ENCODE results near the gene SHISA6. TPM values are rescaled to one million over a fixed set of nuclear protein-coding genes. Genes with fewer than 3 reads are reported as not detected.

The SHISA6 gene
- polyA plus RNA-seq, 1 donor (not counting 4 experiments of a cell fraction or from before 2014, with no cell fraction given): 2.2 TPM

DNA sequence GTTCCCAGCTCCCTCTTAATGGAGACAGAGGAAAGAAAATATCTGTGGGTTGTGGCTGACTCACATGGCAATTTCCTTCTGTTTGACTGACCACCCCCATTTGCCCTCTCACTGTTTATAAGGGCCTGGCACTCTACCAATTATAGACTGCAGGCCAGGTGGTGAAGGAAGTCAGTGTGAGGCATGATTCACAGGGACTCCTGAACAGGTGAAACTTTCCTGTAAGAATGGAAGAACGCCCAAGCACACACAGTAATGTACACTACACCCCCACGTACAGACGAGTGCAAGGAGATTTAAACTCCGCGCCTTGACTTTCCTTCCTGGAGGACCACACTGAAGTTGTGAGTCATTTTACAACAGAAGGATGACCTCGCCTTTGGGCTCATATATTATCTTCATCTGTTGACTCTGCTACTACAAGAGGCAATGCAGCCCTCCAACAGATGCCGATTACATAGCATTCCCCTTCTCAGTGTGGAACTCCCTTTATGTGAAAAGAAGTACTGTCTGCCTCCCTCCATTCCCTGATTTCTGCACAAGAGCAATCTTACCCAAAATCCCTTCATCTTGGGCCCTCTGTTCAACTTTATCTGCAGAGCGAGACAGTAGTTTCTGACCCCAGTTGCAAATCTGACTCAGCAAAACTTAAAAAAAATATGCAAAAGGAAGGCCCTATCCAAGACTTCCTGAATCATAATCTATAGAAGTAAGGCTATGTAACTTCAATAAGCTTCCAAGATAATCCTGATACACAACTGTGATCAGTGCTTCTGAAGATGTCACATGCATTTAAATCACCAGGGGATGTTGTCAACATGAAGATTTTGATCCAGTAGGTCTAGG, 163.6 kb downstream of the SHISA6 start:
- Histone ChIP-seq H3K4me3 (ENCODE audit: control insufficient read depth in 2 of 3, extremely low read depth in 1 of 3, insufficient read depth in 2 of 3, low read depth in 1 of 3, low read length in 3 of 3) (no peak overlapping the region), H3K79me2 (ENCODE audit: control insufficient read depth, insufficient read depth, low read length) (no peaks in the 10 kb centered on the region), H3K36me3 (ENCODE audit: control insufficient read depth in 2 of 2, extremely low read depth in 1 of 2, insufficient read depth in 2 of 2, low read length in 2 of 2) (no peaks in the 10 kb centered on the region), H4K20me1 (ENCODE audit: control insufficient read depth, extremely low read depth, insufficient read depth, low read length) (no peaks in the 10 kb centered on the region), H3K4me2 (ENCODE audit: control insufficient read depth, extremely low read depth, insufficient read depth, low read depth, low read length) (no peak overlapping the region), H3K27me3 (ENCODE audit: control insufficient read depth, extremely low read depth, insufficient read depth, low read length) (no peaks in the 10 kb centered on the region), H3K4me1 (ENCODE audit: control insufficient read depth, extremely low read depth, insufficient read depth, low read length) (no peaks in the 10 kb centered on the region), H2AFZ (ENCODE audit: control insufficient read depth, low read length) (no peak overlapping the region), H3K9ac (ENCODE audit: control insufficient read depth, extremely low read depth, insufficient read depth, low read length) (no peak overlapping the region), H3K27ac (ENCODE audit: control insufficient read depth, insufficient read depth, low read length) (no peak overlapping the region), H3K9me1 (ENCODE audit: control insufficient read depth, extremely low read depth, insufficient read depth, low read length) (no peaks in the 10 kb centered on the region), H3K9me3 (ENCODE audit: control insufficient read depth, low read depth, low read length) (no peaks in the 10 kb centered on the region)
- no peak for FAIRE-seq
- TF ChIP-seq EZH2 (IDR thresholded peaks at IDR 0.05; ENCODE audit: low read length): no peak
- TF ChIP-seq, protein P1, sequence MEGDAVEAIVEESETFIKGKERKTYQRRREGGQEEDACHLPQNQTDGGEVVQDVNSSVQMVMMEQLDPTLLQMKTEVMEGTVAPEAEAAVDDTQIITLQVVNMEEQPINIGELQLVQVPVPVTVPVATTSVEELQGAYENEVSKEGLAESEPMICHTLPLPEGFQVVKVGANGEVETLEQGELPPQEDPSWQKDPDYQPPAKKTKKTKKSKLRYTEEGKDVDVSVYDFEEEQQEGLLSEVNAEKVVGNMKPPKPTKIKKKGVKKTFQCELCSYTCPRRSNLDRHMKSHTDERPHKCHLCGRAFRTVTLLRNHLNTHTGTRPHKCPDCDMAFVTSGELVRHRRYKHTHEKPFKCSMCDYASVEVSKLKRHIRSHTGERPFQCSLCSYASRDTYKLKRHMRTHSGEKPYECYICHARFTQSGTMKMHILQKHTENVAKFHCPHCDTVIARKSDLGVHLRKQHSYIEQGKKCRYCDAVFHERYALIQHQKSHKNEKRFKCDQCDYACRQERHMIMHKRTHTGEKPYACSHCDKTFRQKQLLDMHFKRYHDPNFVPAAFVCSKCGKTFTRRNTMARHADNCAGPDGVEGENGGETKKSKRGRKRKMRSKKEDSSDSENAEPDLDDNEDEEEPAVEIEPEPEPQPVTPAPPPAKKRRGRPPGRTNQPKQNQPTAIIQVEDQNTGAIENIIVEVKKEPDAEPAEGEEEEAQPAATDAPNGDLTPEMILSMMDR (optimal IDR thresholded peaks at IDR 0.05 in 1 of 3, IDR thresholded peaks at IDR 0.05 in 1 of 3, conservative IDR thresholded peaks at IDR 0.05 in 1 of 3; ENCODE audit: extremely low read depth in 1 of 3, insufficient read depth in 2 of 3, low read length in 3 of 3): no peak
- DNase-seq (ENCODE audit: low read depth, low spot score): no peak
- dilution Hi-C loops (cut with MboI; ENCODE audit: extremely low pct_ligation_motif_present, low sequenced_read_pairs): no loop called here

DNA sequence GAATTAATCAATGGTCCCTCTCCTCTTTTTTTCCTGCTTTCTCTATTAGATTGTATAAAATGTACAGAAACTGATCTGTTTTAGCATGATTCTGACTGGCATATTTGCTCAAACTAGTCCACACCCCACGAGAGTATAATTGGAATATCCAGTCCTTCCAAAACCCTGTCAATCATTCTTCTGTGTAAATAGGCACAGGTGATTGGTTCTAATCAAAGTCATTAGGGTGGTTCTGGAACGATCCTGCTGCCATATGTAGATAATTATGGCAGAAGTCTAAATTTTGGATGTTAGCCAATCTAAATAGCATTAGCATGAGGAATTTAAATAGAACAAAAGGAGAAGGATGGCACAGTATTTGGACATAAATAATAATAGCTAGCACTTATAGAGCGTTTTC, 165.7 kb downstream of the SHISA6 start:
- H4K20me1 ChIP-seq (ENCODE audit: control insufficient read depth, extremely low read depth, insufficient read depth, low read length): no peaks in the 10 kb centered on the region
- H3K4me3 ChIP-seq (ENCODE audit: control insufficient read depth in 2 of 3, extremely low read depth in 1 of 3, insufficient read depth in 2 of 3, low read depth in 1 of 3, low read length in 3 of 3): no peak overlapping the region
- TF ChIP-seq, protein P1 (optimal IDR thresholded peaks at IDR 0.05 in 1 of 3, IDR thresholded peaks at IDR 0.05 in 1 of 3, conservative IDR thresholded peaks at IDR 0.05 in 1 of 3; ENCODE audit: extremely low read depth in 1 of 3, insufficient read depth in 2 of 3, low read length in 3 of 3): no peak
- TF ChIP-seq EZH2 (IDR thresholded peaks at IDR 0.05; ENCODE audit: low read length): no peak
- FAIRE-seq (no peak), DNase-seq (ENCODE audit: low read depth, low spot score) (no peak)
- H3K9ac ChIP-seq (ENCODE audit: control insufficient read depth, extremely low read depth, insufficient read depth, low read length): no peak overlapping the region
- no peaks in the 10 kb centered on the region for H3K79me2 ChIP-seq (ENCODE audit: control insufficient read depth, insufficient read depth, low read length)
- H3K9me3 ChIP-seq (ENCODE audit: control insufficient read depth, low read depth, low read length): no peaks in the 10 kb centered on the region
- H3K4me2 ChIP-seq (ENCODE audit: control insufficient read depth, extremely low read depth, insufficient read depth, low read depth, low read length): no peak overlapping the region
- H3K4me1 ChIP-seq (ENCODE audit: control insufficient read depth, extremely low read depth, insufficient read depth, low read length): no peaks in the 10 kb centered on the region
- H3K27ac ChIP-seq (ENCODE audit: control insufficient read depth, insufficient read depth, low read length): no peak overlapping the region
- H3K27me3 ChIP-seq (ENCODE audit: control insufficient read depth, extremely low read depth, insufficient read depth, low read length): no peaks in the 10 kb centered on the region
- dilution Hi-C loops (cut with MboI; ENCODE audit: extremely low pct_ligation_motif_present, low sequenced_read_pairs): no loop called here
- H2AFZ ChIP-seq (ENCODE audit: control insufficient read depth, low read length): no peak overlapping the region
- no peaks in the 10 kb centered on the region for H3K9me1 ChIP-seq (ENCODE audit: control insufficient read depth, extremely low read depth, insufficient read depth, low read length)
- no peaks in the 10 kb centered on the region for H3K36me3 ChIP-seq (ENCODE audit: control insufficient read depth in 2 of 2, extremely low read depth in 1 of 2, insufficient read depth in 2 of 2, low read length in 2 of 2)
